Frontal cortex (tissue), 4 donors: ENCODE measurements around the gene AGBL4. TPM values are rescaled to one million over a fixed set of nuclear protein-coding genes. Genes with fewer than 3 reads are reported as not detected.
A peak's percentile ranks its signal among the peaks of the same experiment; 100 is the strongest.

Source experiments
- DNase-seq, 2 donors: peaks; one replicate each; pipeline ENCODE4 v3.0.0; 2012; ENCODE audit warnings: low spot score in 2 of 2
- FAIRE-seq: peaks from 2 replicates; lab custom pipeline; 2012; peaks lifted over from hg19 to GRCh38; lab: Jason Lieb, UNC
- total RNA-seq: library from RNA; depleted of rRNA; stranded (reverse); fragments of >200 nt; gene quantifications from one replicate; pipeline ENCODE4 v1.2.3, GENCODE V29; 2014
- donor health status: control.
- donor health status: control.
- donor health status: control.

AGBL4 gene
- total RNA-seq, 1 donor from 2014 or later, result 3.3 TPM

- FAIRE-seq, result no peak
- no peak for DNase-seq
Observed at GRCh38 chr1:48603222-48603621, 1420.5 kb downstream of the AGBL4 start.

GRCh38 chr1:48602349-48602748 lies 1421.4 kb downstream of the AGBL4 start:
- DNase-seq (no peak), FAIRE-seq (no peak)

- DNase-seq, result no peak
- no peak for FAIRE-seq
Observed at GRCh38 chr1:48600182-48600581, 1423.6 kb downstream of the AGBL4 start.

- DNase-seq, result no peak
- no peak for FAIRE-seq
Observed at GRCh38 chr1:48597663-48598062, 1426.1 kb downstream of the AGBL4 start.

GRCh38 chr1:48596046-48596445 lies 1427.7 kb downstream of the AGBL4 start:
- no peak for DNase-seq
- FAIRE-seq, result no peak

- no peak for DNase-seq
- no peak for FAIRE-seq
Observed at GRCh38 chr1:48595613-48596012, 1428.1 kb downstream of the AGBL4 start.

GRCh38 chr1:48592330-48592729 lies 1431.4 kb downstream of the AGBL4 start:
- DNase-seq, result no peak
- no peak for FAIRE-seq

GRCh38 chr1:48591181-48591580 lies 1432.6 kb downstream of the AGBL4 start:
- DNase-seq (no peak), FAIRE-seq (no peak)

GRCh38 chr1:48588061-48588460 lies 1435.7 kb downstream of the AGBL4 start:
- FAIRE-seq (no peak), DNase-seq (no peak)

GRCh38 chr1:48582408-48582807 lies 1441.3 kb downstream of the AGBL4 start:
- FAIRE-seq (no peak), DNase-seq (no peak)

GRCh38 chr1:48581270-48581669 lies 1442.5 kb downstream of the AGBL4 start:
- no peak for DNase-seq

GRCh38 chr1:48576565-48576964 lies 1447.2 kb downstream of the AGBL4 start:
- DNase-seq (no peak), FAIRE-seq (no peak)

More at GRCh38 chr1:48581270-48581669, 1442.5 kb downstream of the AGBL4 start:
- no peak for FAIRE-seq

- DNase-seq (peak; percentile 33 to 69), FAIRE-seq (no peak)
Observed at GRCh38 chr1:48572646-48573258, 1451.0 kb downstream of the AGBL4 start.

GRCh38 chr1:48572134-48572533 lies 1451.6 kb downstream of the AGBL4 start:
- FAIRE-seq (no peak), DNase-seq (no peak)

GRCh38 chr1:48571303-48571987 lies 1452.3 kb downstream of the AGBL4 start:
- FAIRE-seq (no peak), DNase-seq (no peak)

GRCh38 chr1:48570568-48570967 lies 1453.2 kb downstream of the AGBL4 start:
- DNase-seq, result no peak
- no peak for FAIRE-seq

GRCh38 chr1:48568501-48568900 lies 1455.3 kb downstream of the AGBL4 start:
- DNase-seq, result no peak
- no peak for FAIRE-seq

- DNase-seq, result no peak
- FAIRE-seq, result no peak
Observed at GRCh38 chr1:48566492-48566891, 1457.3 kb downstream of the AGBL4 start.

GRCh38 chr1:48563021-48563420 lies 1460.7 kb downstream of the AGBL4 start:
- no peak for DNase-seq
- no peak for FAIRE-seq

- FAIRE-seq, result no peak
- no peak for DNase-seq
Observed at GRCh38 chr1:48561444-48561843, 1462.3 kb downstream of the AGBL4 start.

GRCh38 chr1:48560577-48560976 lies 1463.2 kb downstream of the AGBL4 start:
- no peak for DNase-seq
- FAIRE-seq, result no peak

- FAIRE-seq (no peak), DNase-seq (no peak)
Observed at GRCh38 chr1:48560116-48560515, 1463.6 kb downstream of the AGBL4 start.
